Measurements from ENCODE around the gene OR13C5. TPM values are rescaled to one million over a fixed set of nuclear protein-coding genes. Genes with fewer than 3 reads are reported as not detected.
A peak's percentile ranks its signal among the peaks of the same experiment; 100 is the strongest.
"Not testable (repeated sequence)": the region's sequence is repeated elsewhere in the genome, so short reads cannot be mapped to it uniquely, and the experiment has no call there.

The OR13C5 gene
- total and polyA plus RNA-seq, 10 of the 15 experiments (the other 5 are each of a cell fraction or from before 2014, with no cell fraction given) = 0.58 TPM; not detected in 9

DNA sequence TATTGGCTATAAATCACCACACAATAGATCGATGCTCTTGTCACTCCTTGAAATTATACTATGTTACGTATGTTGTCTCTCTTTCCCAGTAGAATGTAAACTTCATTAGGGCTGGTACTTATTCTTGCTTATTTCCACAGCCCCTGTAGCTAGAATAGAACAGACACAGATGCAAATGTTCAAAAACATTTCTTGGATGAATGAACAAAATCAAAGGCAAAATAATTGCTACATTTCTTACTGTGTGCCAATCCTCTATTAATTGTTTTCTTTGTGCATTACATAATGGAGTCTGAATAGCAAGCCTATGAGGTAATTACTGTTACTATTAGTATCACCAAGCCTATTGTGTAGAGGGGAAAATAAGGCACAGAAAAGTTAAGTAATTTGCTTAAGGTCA is 6.9 kb upstream of the OR13C5 start:
- in situ Hi-C loops (cut with MboI) = no loop called here
- intact Hi-C loops (cut with micrococcal nuclease; ENCODE audit: unreplicated experiment) = loop anchor here (5.0 kb wide), 2 partner anchors 76 to 141 kb away; partner anchors contain the start of gene NIPSNAP3A
- no peaks in the 10 kb centered on the region for H3K4me1 ChIP-seq (ENCODE audit: control insufficient read depth, insufficient read depth, low read length)
- SMC1A ChIA-PET (ENCODE audit: uncharacterized antibody, unreplicated experiment) = interaction anchor here (1.2 kb wide), 1 partner anchor 52 kb away, joined by 4 read pairs; no protein-coding TSS in a partner anchor
- no peak overlapping the region for H3K9ac ChIP-seq (ENCODE audit: control insufficient read depth, insufficient read depth, low read length)
- no peaks in the 10 kb centered on the region for H3K9me3 ChIP-seq (replicated peaks; ENCODE audit: control insufficient read depth, insufficient read depth, low read length)
- POLR2A ChIA-PET = no interaction called here
- 23% methylated on average over 2 of the region's 2 CpGs for WGBS (ENCODE audit: insufficient coverage, insufficient replicate concordance, low lambda C conversion rate, missing lambda C conversion rate)
- H4K20me1 ChIP-seq (ENCODE audit: control insufficient read depth, insufficient read depth) = no peaks in the 10 kb centered on the region
- no TSS peak for BruUV-seq (replicated peaks)
- no peaks in the 10 kb centered on the region for H3K36me3 ChIP-seq (ENCODE audit: control insufficient read depth in 2 of 2, insufficient read depth in 2 of 2, low read length in 1 of 2)
- CTCF ChIA-PET = interaction anchor here (0.9 kb wide), 1 partner anchor 508 kb away, joined by 3 read pairs; no protein-coding TSS in a partner anchor
- TF ChIP-seq ATF7 (IDR thresholded peaks at IDR 0.05; ENCODE audit: low read depth) = peak; percentile 72; the same call in 1 of the 2 replicates
- TF ChIP-seq NR2F1 (conservative IDR thresholded peaks at IDR 0.05) = no peak
- peak; percentile 52; the same call in 1 of the 2 replicates for TF ChIP-seq MTA2 (IDR thresholded peaks at IDR 0.05; ENCODE audit: low read depth)
- H2AFZ ChIP-seq (ENCODE audit: control insufficient read depth, low read depth, low read length) = no peak overlapping the region
- ATAC-seq = peak; percentile 45
- no peak overlapping the region for H3K4me3 ChIP-seq
- FAIRE-seq = no peak
- H3K4me2 ChIP-seq (ENCODE audit: control insufficient read depth, insufficient read depth) = no peak overlapping the region
- H3K27me3 ChIP-seq (replicated peaks in 1 of 2; ENCODE audit: control insufficient read depth in 2 of 2, insufficient read depth in 2 of 2, low read length in 1 of 2) = no peaks in the 10 kb centered on the region
- RAD21 ChIA-PET (ENCODE audit: unreplicated experiment) = interaction anchor here (0.5 to 0.9 kb wide), 2 partner anchors 61 to 510 kb away, joined by 3 read pairs; no protein-coding TSS in a partner anchor
- no peak for DNase-seq (ENCODE audit: low read depth, low spot score)
- no peak overlapping the region for H3K27ac ChIP-seq (ENCODE audit: control insufficient read depth, insufficient read depth)
- H3K79me2 ChIP-seq (ENCODE audit: control insufficient read depth, insufficient read depth, low read length) = no peaks in the 10 kb centered on the region

DNA sequence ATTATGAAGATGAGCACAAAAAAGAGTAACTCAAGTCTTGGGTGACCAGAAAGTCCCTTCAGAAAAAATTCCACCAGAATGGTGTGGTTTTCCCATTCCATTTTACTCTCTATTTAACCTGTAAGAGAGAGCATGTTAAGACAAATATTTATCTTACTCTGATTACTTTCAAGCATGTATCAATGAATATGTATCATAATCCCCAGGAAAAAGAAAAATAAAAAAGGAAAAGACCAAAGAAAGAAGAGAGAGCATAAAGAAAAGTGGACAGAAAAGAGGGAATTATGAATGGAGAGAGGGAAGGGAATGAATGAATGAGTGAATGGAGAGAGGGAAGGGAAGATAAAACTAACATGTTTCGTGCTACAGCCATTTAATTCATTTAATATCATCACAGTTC is 6.3 kb upstream of the OR13C5 start, which contains the start of gene OR13C2:
TSS of gene OR13C2 (minus strand) at position 101 of the 400 bp plus-strand sequence. CDS start at position 101, 0 bp downstream.
- CTCF ChIA-PET; H3K9ac ChIP-seq (ENCODE audit: control insufficient read depth, insufficient read depth, low read length); POLR2A ChIA-PET; H3K4me3 ChIP-seq; H3K79me2 ChIP-seq (ENCODE audit: control insufficient read depth, insufficient read depth, low read length); in situ Hi-C loops (cut with MboI); H3K4me1 ChIP-seq (ENCODE audit: control insufficient read depth, insufficient read depth, low read length); BruUV-seq (replicated peaks); ATAC-seq; FAIRE-seq; H3K9me3 ChIP-seq (replicated peaks; ENCODE audit: control insufficient read depth, insufficient read depth, low read length); DNase-seq (ENCODE audit: low read depth, low spot score); SMC1A ChIA-PET (ENCODE audit: uncharacterized antibody, unreplicated experiment); H3K27me3 ChIP-seq (replicated peaks in 1 of 2; ENCODE audit: control insufficient read depth in 2 of 2, insufficient read depth in 2 of 2, low read length in 1 of 2); H3K27ac ChIP-seq (ENCODE audit: control insufficient read depth, insufficient read depth); H2AFZ ChIP-seq (ENCODE audit: control insufficient read depth, low read depth, low read length); H4K20me1 ChIP-seq (ENCODE audit: control insufficient read depth, insufficient read depth); H3K4me2 ChIP-seq (ENCODE audit: control insufficient read depth, insufficient read depth); H3K36me3 ChIP-seq (ENCODE audit: control insufficient read depth in 2 of 2, insufficient read depth in 2 of 2, low read length in 1 of 2): not testable (repeated sequence)
- RAD21 ChIA-PET (ENCODE audit: unreplicated experiment) = interaction anchor here (0.9 kb wide), 1 partner anchor 61 kb away, joined by 3 read pairs; no protein-coding TSS in a partner anchor
- WGBS (ENCODE audit: insufficient coverage, insufficient replicate concordance, low lambda C conversion rate, missing lambda C conversion rate) = 0% methylated on average over 1 of the region's 1 CpG
- intact Hi-C loops (cut with micrococcal nuclease; ENCODE audit: unreplicated experiment) = loop anchor here (5.0 kb wide), 2 partner anchors 77 to 142 kb away; partner anchors contain the start of gene NIPSNAP3A

All from GM12878 (cell line).